Ecto neural progenitor cell (in vitro differentiated cells): Measurements from ENCODE around the gene BTBD2.

Experiments used
- DNase-seq: peaks from one replicate; pipeline ENCODE4 v3.0.0-alpha.2; 2018; ENCODE audit warnings: low spot score

BTBD2 gene

GRCh38 chr19:1959928-1960589 is 55.5 kb downstream of the BTBD2 start:
- no peak for DNase-seq

DNA sequence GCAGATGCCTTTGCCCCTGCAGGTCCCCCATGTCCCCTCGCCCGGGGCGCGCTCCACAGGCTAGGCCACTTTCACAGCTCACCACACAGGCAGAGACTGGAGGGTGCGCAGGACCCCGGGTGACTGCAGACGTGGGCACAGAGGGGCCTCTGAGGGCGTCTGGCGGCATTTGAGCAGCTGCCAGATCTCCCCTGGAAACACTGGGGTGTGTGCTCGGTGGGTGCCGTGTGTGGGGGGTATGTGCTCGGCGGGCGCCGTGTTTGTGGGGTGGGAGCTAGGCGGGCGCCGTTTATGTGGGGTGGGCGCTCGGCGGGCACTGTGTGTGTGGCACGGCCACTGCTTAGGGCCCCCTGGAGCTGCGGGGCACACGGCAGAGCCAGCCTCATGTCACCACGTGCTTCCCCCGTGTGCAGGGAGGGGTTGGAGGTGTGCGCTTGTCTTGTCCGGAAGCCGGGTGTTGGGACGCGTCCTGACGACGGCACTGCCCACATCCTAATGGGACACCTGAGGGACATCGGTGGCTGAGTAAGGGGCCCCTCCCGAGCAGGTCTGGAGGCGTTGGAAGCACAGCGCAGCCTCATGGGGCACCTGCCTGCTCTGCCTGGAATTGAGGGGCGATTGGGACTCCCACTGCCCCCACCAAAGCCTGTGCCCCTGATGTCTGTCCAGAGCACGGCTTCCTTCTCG is 57.8 kb downstream of the BTBD2 start:
- DNase-seq = no peak

DNA sequence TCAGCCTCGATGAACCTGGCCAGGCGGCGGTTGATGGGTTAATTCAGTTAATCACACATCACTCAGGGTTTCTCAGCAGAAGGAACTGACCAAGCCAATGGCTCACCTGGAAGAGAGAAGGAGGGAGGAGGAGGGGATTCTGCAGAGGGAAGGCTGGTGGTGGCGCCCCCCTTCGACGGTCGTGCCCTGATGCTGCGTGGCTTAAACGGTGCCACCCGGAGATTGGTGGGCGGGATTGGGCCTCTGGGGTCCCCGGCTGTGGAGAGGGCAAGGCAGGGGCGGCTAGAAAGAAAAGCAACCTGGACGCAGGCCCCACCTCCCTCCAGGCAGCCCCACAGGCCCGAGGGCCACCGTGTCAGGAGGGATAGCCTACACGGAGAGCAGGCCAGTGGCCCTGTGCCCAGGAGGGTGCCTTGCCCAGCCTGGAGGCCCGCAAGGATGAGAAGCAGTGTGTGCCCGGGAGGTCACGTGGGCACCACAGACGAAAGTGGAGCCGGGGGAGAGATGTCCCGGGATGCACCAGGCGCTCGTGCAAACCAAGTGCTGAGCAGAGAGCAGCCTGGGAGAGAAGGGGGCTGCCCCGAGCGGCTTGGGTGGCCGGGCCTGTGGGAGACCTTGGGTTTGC is 58.5 kb downstream of the BTBD2 start:
- DNase-seq = no peak

DNA sequence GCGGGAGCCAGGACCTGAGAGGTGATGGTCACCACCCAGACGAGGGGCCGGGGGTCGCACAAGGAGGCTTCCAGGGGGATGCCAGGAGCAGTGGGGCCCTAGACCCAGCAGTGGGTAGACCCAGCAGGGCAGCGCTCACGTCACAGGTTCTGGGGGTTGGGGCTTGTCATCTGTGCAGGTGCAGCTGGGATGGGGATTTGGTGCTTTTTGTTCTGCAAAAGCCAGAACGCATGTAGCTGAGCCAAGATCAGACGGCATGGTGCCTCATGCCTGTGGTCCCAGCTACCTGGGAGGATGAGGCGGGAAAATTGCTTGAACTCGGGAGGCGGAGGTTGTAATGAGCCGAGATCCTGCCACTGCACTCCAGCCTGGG is 59.4 kb downstream of the BTBD2 start:
- DNase-seq = no peak

DNA sequence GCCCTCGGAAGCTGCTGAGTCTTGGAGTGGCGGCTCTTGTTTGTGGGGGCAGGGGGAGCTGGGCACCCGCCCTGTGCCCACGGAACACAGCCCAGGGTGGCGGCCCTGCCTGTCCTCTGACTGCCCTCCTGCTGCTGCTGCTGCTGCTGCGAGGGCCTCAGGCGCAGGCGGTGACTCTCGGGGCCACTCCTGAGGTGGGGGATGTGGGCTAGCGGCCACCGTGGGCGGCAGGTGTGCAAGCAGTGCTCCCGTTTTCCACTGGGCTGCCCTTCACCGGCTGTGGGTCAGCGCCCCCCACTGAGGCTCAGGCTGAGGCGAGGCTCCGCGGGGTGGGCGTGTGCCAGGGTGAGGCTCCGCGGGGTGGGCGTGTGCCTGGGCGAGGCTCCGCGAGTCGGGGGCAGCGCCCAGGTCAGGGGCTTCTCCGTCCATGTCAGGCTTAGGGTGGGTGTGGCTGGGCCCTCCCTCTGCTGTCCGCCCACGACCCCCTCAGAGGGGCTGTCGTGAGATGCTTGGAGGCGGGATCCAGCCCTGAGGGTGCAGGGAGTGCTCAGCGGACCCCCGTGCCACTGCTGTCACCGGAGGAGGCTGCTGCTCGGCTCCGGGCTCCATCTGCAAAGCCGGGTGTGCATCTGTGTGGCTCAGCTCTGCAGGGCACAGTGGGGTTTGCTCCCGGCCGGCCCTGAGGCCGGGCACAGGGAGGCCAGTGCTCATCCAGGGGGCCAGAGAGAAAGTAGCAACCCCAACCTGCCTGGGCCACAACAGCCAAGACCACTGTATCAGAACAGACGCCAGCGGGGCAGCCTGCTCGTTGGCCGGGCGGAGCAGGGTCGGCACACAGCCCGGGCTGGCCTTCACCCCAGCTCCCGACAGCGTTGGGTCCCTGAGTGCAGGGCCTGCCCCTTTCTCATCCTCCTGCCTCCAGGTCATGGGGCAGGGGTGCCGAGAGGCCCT is 60.1 kb downstream of the BTBD2 start:
- DNase-seq = no peak

DNA sequence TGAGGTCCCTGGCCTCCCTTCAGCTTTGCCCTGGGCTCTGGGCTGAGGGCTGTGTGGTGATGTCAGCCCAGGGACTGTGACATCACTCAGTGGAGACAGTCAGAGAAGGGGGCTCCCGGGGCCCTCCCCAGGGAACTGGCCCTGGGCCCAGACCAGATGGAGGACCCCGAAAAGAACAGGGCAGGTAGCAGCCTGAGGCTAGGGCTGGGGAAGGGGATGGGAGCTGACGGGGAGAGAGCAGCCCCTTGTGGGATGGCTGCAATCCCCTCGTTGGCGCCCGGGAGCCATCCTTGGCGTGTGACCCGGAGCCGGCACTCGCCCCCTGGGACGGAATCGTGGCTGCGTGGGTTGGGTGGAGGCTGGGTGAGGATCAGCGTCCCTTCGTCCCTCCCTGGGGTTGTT is 61.0 kb downstream of the BTBD2 start:
- DNase-seq = no peak

- DNase-seq = no peak
Observed at GRCh38 chr19:1953441-1954094, 61.9 kb downstream of the BTBD2 start.

DNA sequence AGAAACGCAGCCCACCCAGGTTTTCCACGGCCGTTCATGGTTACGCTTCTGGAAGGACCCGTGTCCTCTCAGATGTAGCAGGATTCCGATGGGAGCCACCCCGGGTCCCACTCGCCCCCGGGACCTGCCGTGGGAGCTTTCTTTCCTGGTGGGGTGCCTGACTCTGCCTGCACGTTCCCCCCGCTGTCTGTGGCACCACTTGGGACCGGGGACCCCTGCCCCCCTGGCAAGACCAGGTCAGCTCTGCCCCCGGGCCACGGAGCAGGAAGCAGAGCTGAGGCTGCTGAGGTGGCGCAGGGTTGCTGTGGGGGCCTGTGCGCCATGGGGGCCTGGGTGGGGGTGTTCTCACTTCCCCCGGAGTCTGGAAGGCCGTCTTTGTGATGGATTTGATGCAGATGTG is 62.5 kb downstream of the BTBD2 start:
- DNase-seq = no peak

- no peak for DNase-seq
Observed at GRCh38 chr19:1952635-1953034, 62.9 kb downstream of the BTBD2 start.

GRCh38 chr19:1950640-1951039 is 64.9 kb downstream of the BTBD2 start:
- DNase-seq = no peak

DNA sequence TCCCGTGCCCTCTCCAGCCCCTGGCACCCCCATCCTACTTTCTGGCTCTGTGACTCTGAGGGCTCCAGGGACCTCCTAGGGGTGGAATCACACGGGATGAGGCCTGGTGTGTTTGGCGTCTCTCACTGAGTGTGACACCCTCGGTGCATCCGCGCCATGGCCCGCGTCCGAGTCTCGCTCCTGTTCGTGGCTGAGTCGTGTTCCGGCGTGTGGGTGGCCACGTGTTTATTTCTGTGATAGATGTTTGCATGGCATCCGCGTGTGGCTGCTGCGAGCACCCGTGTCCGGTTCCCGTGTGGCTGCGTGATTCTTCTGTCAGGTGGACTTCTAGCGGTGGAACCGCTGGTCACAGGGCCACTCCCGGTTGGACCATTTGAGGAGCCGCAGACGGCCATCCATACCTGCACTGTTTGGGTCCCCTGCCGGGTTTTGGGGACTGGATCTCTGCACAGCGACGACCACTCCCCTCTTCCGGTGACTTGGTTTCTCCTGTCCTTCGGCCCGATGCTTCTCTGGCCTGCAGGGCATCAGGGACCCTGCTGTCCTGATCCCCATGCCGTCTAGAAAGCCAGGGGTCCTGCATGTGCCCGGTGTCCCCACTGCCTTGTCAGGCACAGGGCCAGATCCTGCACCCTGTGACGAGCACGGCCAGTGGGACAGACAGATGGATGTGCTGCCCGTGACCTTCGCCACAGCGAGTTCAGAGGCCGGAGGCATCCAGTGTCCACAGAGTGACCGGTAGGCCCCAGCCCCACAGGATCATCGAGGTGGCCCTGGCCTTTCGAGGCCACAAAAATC is 66.0 kb downstream of the BTBD2 start:
- DNase-seq = no peak

- no peak for DNase-seq
Observed at GRCh38 chr19:1947651-1948209, 67.8 kb downstream of the BTBD2 start.

DNA sequence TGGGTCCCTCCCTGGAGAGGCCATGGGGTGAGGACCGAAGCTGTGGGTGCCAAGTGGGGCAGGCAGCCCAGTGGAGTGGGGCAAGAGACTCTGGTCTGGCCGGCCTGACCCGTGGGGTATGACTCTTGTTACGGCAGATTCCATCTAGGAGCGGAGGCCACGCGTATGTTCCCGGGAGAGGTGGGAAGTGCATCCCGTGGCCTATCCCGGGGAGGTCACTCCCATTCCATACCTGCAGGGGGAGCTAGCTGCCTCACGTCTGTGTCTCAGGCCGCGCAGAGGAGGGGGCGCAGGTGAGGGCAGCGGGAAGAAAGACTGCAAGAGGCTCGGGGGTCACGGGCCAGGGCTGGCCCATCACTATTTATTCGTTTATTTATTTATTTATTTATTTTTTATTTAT is 69.6 kb downstream of the BTBD2 start:
- DNase-seq = peak; percentile 80

- DNase-seq = no peak
Observed at GRCh38 chr19:1944916-1945561, 70.5 kb downstream of the BTBD2 start.

- DNase-seq = no peak
Observed at GRCh38 chr19:1944088-1944915, 71.2 kb downstream of the BTBD2 start.

GRCh38 chr19:1943661-1944087 is 71.8 kb downstream of the BTBD2 start:
- no peak for DNase-seq

DNA sequence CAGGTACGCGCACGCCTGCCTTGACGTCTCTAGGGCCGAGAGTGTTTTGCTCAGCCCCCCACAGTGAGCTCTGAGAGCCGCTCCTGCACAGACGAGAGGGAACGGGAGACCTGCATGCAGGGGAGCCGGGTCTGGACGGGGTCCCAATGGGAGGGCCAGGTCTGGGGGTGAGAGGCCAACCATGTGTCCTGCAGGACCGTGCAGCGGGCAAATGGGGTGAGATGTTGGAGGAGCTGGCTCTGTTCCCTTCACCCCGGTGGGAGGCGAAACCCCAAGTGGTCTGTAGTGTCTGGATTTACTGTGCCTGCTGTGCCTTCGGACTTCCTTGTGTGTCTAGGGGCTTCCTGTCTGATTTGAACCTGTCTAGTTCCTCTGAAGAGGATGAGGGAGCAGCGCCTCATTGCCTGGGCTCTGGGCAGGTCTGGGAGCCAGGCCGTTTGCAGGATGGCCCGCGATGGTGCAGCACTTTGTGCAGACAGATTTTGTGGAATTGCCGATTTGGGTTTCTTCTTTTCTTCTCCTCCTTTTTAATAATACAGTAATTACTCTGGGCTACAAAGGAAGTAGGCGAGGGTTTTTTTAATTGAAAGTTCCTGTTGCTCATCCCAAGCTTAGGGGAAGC is 72.5 kb downstream of the BTBD2 start:
- no peak for DNase-seq

DNA sequence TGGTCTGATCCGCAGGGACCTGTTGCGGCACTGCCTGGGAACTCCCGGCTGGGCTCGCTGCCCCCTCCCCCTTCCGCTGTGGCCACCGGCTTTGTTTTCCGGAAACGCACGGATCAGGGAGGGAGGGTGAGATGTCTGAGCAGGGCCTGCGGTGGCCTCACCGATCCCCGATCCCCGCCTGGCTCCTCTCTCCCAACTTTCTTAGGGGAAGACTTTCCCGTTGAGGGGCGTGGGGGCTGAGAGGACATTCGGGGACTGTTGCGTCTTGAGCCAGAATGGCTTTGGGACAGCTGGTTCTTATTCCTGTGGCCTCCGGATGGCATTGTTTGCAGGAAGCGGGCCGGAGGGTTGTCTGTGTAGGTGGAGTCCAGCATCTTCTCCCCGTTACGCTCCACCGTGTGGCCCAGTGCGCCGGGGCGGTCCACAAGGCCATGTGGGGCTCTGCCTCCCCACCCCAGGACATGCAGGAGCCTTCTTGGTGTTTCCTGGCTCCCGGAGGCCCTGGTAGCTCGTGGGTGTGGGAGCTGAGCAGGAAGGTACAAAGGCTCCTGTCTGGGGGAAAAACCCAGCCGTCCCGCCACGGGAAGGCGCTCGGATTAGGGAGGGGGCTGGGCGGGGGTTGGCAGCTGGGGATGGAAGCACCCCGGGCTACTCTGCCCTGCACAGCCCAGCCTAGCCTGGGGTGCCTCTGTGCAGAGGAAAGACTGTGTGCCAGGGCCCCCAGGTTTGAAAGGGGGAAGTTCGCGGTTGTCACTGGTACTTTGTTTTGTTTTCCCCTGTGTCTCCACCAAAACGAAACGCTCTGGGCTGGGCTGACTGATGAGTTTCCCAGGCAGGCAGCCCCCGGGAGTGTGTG is 73.2 kb downstream of the BTBD2 start:
- DNase-seq = peak; percentile 91
